Amniotic epithelial cell (primary cell): ENCODE results near the gene SGMS2.
"Not testable (repeated sequence)": the region's sequence is repeated elsewhere in the genome, so short reads cannot be mapped to it uniquely, and the experiment has no call there.

ENCODE experiments used
- DNase-seq: peaks from one replicate; pipeline ENCODE4 v3.0.0-alpha.2; 2010; ENCODE audit warnings: low read depth

Gene SGMS2

GRCh38 chr4:107866726-107867125 is 42.0 kb downstream of the SGMS2 start:
- DNase-seq = peak; percentile 75

DNA sequence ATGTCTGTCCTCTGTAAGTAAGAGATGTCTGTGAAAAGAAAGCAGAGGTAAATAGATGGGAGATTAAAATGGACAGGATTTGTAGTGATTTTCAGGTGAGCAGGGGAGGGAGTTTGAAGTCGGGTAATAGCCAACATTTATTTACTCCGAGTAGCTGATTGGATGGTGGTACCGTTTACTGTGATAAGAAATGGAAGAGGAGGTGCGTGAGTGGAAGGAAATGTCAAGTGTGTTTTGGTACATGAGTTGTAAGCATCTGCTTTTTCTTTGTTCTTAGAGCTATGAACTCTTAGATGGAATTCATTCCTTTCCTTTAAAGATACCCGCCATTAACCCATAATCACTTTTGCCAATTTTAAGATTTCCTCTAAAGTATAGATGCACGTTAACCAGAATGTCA is 45.5 kb downstream of the SGMS2 start:
- DNase-seq = no peak

- DNase-seq = peak; percentile 13
Measured at GRCh38 chr4:107870916-107871786, 46.4 kb downstream of the SGMS2 start.

DNA sequence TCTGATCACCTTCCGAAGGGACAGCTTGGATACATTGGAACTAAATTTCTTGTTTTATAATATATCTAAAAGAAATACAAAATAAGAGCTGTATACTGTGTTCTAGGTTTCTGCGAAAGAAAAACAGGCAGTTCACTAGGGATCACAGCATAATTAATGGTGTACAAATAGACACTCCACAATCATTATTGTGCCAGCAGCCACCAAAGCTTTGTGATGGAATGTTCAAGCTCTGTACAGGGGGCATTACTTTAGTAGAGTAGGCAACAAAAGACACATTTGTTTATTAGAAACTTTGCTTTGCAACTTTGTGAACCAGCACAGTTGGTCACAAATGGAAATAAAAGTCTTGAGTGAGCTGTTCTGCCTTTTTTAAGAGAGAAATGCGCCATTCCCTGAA is 49.3 kb downstream of the SGMS2 start:
- DNase-seq = peak; percentile 8

DNA sequence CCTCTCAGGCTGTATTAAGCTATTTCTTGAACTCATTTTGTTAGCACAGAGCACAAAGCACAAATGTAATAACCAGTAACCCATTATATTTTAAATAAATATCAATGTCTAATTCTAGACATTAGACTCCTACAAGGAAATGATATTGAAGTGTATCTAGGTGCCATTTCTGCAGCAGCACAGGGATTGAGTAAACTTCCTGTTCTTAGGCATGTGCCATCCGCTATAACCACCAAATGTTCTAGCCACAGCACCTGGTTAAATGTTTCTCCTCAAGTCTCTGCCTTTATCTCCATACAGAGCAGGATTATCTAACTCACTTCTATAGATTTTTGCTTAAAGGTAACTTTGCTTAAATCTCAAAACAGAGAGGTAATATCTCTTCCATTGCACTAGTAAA is 51.4 kb downstream of the SGMS2 start:
- DNase-seq = peak; percentile 40

- no peak for DNase-seq
Measured at GRCh38 chr4:107877361-107877760, 52.6 kb downstream of the SGMS2 start.

- DNase-seq = no peak
Measured at GRCh38 chr4:107885865-107886264, 61.1 kb downstream of the SGMS2 start.

GRCh38 chr4:107888237-107888636 is 63.5 kb downstream of the SGMS2 start:
- DNase-seq = no peak

DNA sequence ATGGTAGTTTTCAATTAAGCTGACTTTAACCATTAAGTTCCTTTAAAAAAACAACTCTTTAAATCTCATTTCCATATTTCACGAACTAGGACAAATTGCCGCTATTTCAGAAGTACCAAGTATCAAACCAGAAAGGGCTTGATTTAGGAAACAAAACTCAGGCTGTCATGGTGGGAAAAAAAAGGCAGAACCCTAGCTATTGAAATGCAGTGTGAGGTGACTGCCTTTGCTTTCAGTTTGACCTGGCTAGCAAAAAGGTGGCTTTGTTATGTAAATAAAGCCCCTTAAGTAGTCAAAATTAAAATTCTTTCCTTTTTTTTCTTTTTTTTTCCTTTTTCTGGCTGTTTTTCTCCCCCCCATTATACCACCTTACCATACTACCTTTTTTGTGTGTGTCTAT is 66.0 kb downstream of the SGMS2 start:
- no peak for DNase-seq

- DNase-seq = no peak
Measured at GRCh38 chr4:107891299-107891698, 66.6 kb downstream of the SGMS2 start.

DNA sequence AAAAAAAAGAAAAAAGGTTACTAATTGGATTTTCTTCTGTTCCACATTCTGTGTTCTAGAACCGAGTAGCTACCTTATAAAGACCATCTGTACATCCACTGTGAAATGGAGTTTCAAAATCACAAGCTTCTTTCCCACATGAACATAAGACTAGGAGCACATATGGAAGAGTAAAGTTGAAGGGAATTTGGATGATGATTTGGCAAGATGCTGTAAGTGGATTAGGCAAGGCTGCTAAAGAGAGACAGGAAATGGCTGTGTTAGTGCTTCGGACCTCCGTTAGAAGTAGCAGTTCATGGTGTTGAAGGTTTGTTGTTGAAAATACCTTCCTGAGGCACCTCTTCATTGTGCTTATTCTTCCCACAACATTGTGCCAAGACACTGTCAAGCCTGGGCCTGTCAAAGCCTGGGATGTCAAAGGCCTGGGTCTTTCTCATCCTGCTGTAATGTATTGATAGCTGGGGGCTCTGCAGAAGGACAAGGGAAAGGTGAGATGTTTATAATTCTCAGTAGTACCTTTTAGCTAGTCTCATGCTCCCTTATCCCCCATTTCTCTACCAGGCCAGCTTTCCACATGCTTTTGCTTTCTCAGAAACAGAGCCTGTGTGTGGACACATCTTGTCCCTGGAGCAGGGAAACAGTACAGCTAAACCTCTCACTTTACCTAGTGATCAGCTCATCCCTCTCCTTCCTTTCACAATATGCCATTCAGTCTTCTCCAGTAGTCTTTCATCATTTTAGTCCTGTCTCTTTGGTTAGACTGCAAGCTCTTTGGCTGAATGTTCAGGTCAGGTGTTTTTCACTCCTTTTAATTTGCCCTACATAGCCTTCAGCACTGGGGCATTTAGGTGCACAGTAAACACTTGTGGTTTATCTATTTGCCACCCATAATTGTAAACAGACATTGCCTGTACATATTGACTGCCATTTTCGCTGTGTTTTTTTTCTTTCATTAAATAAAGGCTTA is 68.7 kb downstream of the SGMS2 start:
- peak; percentile 34 for DNase-seq

GRCh38 chr4:107894138-107894603 is 69.4 kb downstream of the SGMS2 start:
- no peak for DNase-seq

DNA sequence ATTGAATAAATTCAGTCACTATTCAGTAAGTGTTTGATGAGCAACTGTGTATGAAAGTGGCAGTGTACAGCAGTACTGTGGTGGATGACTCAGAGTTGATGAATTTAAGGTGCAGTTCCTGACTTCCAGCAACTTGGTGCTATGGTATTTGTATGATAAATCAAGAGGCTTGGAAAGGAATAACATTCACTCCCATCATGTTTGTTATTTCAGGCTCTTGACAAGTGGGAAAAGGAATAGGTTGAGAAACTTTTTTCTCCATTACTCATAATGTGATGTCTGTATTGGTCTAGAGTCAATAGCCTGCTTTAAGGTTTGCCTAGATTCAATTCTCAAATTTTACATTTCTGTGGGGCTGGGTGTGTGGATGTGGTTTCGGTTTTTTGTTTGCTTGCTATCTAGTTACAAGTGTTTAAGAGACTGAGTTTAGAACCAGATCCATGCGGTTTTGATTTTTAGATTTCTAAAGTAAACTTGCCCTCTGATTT is 71.5 kb downstream of the SGMS2 start:
- peak; percentile 99 for DNase-seq

GRCh38 chr4:107896646-107897045 is 71.9 kb downstream of the SGMS2 start:
- DNase-seq = peak; percentile 54

DNA sequence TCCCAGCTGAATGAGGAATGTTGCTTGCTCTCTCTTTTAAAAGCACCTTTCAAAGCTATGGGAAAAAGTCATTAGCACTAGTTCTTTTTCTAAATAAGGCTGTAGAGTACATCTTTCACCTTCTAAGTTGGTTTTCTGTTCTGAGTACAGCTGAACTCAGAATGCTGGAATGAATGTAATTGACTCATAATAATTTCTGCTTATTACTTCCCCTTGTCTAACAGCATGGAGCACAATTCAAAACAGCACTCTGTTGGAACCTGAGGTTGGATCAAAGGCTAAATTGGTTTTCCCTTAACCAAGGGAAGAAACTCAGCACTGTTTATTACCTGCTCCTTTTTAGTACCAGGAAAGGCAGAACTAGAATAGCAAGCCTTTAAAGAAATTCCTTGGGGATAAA is 73.1 kb downstream of the SGMS2 start:
- peak; percentile 9 for DNase-seq

DNA sequence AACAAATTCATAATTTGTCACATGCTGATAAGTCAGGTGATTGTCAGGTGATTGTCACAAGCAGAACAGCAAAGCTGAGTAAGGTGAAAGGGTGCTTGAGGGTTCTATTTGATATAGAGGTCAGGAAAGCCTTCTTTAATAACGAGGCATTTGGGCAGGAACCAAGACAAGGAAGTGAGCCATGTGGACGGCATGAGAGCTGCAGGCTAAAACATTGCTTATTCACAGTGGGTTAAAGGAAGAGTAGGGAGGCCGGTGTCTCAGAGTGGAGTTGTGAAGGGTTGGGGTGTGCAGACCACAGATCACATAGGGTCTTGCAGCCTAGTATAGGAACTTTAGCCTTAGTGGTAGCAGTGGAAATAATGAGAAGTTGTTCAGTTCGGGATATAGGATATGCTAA is 75.3 kb downstream of the SGMS2 start:
- DNase-seq = no peak

DNA sequence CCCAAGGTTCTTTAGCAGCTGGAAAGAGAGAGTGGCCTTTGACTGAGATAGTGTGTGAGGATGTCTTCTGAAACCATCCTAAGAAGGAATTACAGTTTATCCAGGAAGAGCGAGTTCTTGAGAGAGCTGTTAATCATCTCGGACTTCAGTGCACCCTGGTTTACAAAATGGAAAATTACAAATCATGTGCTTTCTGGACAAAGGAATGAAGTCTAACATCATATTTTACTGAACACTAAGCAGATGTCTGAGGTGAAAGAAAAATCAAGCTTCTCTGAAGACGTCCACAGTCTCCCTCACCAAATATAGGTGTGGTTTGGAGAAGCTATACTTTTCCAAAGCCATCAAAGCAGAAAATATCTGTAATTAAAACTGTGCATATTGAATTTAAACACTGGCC is 75.8 kb downstream of the SGMS2 start:
- DNase-seq = peak; percentile 72

DNA sequence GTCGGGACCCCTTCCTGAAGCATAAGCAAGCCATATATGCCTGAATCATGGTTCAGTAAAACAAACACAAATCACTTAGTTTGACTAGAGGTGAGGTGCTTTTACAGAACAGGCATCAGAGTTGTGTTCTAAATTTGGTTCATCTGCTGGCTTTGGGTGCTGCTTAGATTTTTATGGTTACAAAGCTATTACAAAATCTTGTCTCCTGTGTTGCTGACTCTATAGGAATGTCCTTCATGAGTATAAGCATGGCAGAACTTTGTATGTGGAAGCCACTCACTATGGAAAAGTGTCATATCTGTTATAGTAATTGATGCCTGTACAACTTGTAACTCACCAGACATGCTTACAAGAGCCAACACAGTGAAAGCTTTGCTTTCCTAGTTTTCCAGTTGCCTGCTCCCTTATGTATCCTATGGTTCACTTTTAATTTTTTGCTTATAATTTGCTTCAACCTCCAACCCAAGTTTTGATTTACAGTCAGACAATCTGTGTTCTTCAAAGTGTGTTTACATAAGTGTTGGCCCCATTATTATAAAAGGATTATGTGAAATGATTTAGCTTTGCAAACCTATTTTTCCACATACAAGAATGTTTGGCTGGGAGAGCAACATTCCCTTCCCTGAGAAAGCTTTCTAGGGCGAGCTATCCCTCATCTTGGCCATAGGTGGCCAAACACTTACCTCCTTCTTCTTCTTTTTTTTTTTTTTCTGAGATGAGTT is 76.6 kb downstream of the SGMS2 start:
- DNase-seq = peak; percentile 67

DNA sequence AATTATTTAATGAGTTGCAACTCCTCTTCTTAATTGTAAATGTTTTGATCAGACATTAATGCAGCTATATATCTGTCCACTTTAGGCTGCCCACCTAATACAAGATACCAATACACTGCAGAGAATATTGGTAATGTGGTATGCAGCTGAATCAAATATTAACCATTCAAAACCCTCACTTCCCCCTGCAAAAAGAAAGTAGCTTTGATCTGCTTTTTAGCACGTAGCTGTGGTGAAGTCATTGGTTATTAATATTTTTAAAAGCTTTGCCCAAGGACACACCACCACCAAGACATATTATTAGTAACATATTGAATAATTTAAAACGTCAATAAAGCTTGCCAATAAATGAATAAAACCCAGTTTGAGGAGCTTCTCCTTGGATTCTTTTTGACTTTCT is 78.0 kb downstream of the SGMS2 start:
- DNase-seq = no peak

DNA sequence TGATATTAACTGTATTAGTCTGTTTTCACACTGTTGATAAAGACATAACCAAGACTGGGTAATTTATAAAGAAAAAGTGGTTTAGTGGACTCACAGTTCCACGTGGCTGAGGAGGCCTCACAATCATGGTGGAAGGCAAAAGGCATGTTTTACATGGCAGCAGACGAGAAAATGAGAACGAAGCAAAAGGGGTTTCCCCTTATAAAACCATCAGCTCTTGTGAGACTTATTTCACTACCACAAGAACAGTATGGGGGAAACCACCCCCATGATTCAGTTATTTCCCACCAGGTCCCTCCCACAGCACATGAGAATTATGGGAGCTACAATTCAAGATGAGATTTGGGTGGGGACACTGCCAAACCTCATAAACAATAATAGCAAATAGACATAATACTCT is 80.3 kb downstream of the SGMS2 start:
- not testable (repeated sequence) for DNase-seq

DNA sequence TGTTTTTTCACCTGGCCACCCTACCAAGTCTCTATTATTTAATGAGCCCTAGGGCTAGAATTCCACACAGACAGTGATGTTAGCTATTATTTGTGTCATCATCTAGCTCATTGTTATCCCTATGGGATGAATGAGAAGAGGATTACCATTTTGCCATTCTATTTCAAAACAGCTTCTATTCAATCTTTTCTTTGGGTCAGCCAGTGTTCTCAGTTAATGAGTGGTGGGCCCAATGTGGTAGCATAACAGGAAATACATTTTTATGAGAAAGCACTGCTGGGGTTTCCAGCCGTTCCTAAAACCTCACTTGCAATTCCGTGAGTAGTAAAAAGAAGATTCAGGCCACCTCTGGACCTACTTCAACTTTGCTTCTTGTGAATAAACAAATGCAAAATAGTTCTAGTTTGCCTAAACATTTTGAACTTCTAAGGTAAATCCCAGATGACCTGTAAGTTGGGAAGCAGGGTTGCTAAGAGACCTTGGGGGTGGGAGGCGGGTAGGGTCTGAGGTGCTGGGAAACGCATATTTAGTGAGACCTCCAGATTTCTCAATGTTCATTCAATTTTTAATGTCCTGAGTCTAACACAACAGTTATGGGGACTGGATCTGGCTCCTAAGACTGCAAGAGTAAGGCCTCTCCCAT is 81.8 kb downstream of the SGMS2 start:
- no peak for DNase-seq
